Activated CD8-positive, alpha-beta memory T cell treated with anti-CD3 and anti-CD28 coated beads, Interleukin-2, amount 50 U/mL, for 24 hours (primary cell): Measurements from ENCODE around the gene CES2.
"Not testable (repeated sequence)": the region's sequence is repeated elsewhere in the genome, so short reads cannot be mapped to it uniquely, and the experiment has no call there.

Experiments
- DNase-seq: peaks from one replicate; pipeline ENCODE4 v3.0.0-alpha.2; 2020; ENCODE audit errors: extremely low read depth

Gene CES2

DNA sequence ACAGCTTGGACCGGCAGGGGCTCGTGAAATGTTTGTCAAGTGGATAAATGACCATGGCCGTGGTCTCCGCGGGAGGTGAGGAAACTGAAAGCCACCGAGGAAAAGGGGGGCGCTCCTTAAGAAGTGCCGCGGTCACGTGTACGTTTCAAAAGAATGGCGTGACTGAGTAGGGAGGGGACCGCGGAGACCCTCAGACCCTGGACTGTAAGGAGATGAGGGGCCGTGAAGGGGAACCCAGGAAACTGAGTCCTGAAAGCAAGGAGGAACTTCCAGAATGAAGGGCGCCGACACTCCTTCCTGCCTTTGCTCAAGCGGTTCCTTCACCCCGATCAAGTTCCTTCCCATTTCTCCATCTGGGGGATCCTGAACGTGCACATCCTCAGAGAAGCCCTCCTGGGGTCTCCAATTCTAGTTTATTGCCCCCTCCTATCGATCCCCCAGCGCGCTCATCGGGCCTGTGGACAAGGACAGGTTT lies 440 bp upstream of the CES2 start:
- not testable (repeated sequence) for DNase-seq

DNA sequence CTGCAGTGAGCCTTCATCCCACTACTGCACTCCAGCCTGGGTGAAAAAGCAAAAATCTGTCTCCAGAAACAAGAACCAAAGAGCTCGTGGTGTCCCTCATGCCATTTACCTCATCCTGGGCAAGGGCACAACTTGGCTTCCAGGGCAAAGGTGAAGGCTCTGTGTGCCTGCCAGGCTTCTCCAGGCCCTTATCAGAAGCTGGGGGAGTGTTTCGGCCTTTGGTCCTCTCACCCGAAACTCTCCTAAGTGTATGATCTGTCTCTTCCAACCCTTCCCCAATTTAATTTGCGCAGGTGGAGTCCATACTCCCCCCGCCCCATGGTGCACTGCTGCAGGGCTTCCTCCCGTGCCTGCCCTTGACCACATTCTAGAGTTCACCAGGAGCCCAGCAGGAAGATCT lies 1.1 kb downstream of the CES2 start:
- no peak for DNase-seq

DNA sequence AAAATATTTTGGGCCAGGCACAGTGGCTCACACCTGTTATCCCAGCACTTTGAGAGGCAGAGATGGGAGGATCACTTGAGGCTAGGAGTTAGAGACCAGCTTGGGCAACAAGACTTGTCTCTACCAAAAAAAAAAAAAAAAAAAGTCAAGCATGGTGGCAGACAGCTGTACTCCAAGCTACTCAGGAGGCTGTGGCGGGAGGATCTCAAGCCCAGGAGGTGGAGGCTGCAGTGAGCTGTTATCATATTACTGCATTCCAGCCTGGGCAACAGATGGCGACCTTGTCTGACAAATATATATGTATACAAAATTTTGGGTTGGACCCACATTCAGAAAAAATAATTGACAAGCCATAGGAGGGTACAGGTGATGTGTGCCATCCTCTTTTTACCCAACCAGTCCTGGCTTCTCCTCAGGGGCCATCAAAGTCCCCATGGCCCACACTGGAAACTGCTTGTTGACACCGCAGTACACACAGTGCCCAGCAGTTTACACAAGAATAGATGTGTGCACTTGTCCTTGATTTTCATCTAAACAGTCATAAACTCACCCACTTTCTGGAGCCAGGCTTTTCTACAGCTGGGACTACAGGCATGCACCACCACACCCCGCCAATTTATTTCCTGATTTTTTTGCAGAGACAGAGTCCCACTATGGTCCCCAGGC lies 1.7 kb downstream of the CES2 start:
- DNase-seq, result no peak

DNA sequence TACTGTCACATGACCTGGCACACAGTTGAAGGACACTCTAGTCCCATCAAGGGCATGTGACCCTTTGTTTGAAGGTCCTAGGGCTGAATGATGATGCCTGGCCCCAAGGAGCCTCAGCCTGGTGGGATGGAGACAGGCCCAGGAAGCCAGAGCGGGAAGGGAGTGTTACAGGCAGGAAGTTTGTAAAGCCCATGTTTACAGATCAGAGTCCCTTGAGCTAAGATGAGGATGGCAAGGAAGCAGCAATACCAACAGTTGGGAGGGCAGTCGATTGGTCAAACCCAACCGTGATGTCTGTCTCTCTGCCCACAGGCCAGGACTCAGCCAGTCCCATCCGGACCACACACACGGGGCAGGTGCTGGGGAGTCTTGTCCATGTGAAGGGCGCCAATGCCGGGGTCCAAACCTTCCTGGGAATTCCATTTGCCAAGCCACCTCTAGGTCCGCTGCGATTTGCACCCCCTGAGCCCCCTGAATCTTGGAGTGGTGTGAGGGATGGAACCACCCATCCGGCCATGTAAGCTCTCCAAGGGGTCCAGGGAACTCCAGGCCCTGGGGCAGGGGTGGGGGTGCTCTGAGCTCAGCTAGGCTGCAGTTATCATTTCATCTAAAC lies 2.5 kb downstream of the CES2 start:
- no peak for DNase-seq

DNA sequence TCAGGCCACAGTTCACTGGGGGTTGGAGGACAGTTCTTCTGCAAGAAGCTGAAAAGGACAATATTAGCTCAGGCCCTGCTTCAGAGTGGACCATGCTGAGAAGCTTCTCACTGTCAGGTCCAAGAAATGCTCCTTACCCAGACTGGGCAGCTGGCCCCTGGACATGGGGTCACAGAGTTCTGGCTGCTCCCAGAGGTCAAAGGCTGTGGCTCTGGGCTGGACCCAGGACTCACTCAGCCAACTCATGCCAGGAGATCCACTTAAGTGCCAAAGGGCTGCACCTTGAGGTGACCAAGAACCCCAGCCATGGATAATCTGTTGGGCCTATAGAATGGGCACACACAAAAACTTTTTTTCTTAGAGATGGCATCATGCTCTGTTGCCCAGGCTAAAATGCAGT lies 4.0 kb downstream of the CES2 start:
- no peak for DNase-seq

DNA sequence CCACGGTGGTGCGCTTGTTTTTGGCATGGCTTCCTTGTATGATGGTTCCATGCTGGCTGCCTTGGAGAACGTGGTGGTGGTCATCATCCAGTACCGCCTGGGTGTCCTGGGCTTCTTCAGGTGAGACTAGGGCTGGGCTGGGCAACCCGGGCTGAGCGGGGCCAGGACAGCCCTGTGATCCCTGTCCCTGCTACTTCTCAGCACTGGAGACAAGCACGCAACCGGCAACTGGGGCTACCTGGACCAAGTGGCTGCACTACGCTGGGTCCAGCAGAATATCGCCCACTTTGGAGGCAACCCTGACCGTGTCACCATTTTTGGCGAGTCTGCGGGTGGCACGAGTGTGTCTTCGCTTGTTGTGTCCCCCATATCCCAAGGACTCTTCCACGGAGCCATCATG lies 4.9 kb downstream of the CES2 start:
- DNase-seq, result no peak

DNA sequence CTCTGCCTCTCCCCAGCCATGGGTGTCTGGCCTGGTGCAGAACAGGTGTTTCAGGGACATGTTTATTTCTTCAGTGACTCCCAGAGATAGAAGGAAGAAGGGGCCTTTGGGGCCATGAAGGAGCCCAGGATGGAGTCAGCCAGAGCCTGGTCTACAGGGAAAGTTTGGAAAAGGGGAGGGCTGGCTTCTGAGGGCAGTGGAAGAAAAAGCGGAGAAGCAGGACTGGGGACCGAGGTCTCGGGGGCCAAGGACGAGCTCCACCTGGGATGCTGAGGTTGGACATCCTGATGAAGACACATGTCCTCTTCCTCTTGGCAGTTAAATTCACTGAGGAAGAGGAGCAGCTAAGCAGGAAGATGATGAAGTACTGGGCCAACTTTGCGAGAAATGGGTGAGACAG lies 7.7 kb downstream of the CES2 start:
- no peak for DNase-seq

DNA sequence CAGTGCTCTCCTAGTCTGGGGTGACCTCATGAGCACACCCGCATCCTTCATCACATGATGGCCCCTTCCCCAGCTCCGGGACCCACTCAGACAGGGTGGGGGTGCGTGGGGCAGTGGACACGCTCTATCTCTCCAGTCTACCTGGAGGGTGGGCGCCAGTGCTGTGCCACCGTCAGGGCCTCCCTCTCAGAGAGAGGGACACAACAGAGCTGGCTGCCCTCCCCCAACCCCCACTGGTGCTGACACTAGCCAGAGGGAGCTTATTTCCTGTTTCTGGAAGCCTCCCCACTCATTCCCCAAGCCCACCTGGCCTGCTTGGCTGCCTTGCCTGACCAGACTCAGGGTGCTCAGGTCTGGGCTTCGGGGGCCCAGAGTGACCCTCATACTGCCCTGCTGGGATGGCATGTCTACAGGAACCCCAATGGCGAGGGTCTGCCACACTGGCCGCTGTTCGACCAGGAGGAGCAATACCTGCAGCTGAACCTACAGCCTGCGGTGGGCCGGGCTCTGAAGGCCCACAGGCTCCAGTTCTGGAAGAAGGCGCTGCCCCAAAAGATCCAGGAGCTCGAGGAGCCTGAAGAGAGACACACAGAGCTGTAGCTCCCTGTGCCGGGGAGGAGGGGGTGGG lies 8.2 kb downstream of the CES2 start:
- DNase-seq, result no peak

DNA sequence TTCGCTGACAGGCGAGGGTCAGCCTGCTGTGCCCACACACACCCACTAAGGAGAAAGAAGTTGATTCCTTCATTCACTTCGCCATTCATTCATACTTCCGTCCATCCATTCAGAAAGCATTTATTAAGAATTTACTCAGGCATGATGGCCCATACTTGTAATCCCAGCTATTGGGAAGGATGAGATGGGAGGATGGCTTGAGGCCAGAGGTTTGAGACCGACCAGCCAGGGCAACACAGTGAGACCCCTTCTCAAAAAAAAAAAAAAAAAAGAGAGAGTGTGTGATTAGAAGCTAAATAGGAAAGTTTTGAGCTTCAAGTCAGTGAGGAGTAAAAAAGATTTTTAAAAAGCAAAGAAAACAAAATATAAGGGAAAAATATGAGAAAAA lies 8.7 kb downstream of the CES2 start:
- no peak for DNase-seq

DNA sequence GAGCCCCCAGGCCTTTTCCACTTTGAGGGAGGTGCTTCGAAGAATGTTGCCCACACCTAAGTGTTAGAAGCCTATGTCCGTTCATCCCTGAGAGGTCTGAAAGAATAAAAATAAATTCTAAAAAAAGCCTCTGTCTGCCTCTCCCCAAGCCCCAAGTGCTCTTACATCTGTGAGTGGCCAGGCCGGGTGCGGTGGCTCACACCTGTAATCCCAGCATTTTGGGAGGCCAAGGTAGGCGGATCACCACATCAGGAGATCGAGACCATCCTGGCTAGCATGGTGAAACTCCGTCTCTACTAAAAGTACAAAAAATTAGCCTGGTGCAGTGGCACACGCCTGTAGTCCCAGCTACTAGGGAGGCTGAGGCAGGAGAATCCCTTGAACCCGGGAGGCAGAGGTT lies 9.7 kb downstream of the CES2 start:
- DNase-seq, result not testable (repeated sequence)

DNA sequence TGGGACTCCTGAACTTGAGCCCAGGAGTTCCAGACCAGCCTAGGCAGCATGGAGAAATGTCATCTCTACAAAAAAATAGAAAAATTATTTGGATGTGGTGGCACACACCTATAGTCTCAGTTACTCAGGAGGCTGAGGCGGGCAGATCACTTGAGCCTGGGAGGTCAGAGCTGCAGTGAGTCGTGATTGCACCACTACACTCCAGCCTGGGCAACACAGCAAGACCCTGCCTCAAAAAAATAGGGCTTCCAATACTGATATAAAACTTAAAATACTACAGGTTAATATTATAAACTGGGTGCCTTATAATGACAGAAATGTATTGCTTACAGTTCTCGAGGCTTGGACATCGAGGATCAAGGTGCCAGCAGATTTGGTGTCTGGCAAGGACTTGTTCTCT lies 10.6 kb downstream of the CES2 start:
- no peak for DNase-seq

DNA sequence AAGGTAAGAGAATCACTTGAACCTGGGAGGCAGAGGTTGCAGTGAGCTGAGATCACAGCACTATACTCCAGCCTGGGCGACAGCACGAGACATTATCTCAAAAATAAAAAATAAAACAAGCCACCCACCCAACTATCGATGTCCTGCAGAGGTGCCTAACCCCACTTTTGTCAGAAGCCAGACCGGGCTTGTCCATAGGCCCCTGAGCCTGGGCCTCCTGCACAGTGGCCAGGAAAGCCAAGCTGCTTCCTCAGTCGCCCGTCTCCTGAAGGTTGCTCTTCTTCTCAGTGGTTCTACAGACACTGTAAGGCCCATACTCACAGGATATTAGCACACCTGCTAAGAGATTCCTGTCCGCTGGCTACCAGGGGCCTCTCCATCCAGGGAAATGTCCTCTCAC lies 11.2 kb downstream of the CES2 start:
- no peak for DNase-seq

DNA sequence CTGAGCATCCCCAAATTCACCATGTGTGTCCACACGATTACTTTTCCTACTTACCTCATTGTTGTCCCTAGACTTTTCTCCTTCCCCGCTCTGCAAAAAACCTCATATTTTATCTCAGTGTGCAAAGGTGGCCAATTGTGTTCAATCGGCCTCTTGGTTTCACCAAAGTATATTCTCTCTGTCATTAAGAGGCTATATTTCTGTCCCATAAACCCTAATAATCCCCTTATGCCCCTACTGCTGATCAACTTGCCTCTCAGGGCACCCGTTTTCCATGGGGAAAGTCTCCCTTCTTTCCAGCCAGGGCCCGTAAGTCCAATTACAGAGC lies 11.6 kb downstream of the CES2 start:
- DNase-seq, result no peak

DNA sequence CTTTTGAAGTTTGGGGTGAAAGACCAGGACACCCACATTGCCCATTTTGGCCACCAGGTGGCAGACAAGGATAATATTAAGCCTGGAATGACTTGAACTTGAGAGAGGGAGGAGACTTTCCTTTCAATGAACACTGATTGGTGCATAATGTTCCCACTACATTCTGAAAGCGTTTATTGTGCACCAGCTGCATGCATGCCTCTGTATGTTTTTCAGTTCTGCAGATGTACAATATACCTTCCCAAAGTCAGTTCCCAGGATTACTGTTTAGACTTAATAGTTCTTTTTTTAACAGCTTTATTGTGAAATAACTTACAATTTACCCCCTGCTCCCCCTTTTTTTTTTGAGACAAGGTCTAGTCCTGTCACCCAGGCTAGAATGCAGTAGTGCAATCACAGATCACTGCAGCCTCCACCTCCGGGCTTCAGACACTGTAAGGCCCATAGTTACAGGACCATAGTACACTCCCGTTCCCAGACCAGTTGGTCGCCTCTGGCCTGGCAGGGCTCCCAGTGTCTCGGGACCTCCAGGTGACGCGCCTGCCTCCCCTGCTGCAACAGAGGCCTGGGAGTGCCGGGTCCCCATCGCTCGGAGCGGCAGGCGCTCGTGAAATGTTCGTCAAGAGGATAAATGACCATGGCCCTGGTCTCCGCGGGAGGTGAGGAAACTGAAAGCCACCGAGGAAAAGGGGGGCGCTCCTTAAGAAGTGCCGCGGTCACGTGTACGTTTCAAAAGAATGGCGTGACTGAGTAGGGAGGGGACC lies 12.2 kb downstream of the CES2 start:
- peak; percentile 73 for DNase-seq

DNA sequence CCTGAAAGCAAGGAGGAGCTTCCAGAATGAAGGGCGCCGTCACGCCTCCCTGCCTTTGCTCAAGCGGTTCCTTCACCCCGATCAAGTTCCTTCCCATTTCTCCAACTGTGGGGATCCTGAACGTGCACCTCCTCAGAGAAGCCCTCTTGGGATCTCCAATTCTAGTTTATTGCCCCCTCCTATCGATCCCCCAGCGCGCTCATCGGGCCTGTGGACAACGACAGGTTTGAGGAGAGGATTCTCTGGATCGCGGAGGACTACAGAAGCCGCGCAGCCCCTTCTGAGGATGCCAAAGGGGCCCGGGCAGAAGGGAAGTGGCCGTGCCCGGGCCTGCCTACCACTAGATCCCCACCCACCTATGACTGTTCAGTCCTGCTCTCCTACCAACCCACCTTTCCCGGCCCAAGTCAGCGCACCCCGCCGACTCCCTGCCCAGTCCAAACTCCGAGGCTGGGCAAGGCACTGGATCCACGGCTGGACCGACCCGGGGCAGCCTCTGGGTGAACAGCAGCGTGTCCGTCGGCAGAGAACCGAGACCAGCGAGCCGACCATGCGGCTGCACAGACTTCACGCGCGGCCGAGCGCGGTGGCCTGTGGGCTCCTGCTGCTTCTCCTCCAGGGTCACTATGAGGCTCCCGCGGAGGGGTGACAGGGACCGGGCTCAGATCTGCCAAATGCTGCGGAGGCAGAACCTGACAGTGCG lies 13.0 kb downstream of the CES2 start:
- DNase-seq, result no peak

DNA sequence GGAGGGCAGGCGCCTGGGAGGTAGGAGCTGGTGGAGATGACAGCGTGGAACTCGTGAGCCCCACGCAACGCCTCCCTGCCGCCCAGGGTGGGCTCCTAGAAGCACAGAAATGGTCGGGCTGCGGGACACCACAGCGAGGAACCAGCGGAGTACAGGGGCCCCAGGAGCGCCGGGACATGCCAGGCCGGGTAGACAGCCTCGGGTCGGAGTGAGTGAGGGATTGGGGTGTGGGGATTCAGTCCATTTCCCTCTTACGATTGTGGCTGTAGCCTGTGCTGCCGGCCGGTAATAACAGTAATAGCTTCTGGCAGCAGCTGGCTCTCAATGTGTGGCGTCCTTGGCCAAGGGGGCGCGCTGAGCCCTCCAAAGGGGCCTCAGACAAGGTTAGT lies 13.5 kb downstream of the CES2 start:
- no peak for DNase-seq

DNA sequence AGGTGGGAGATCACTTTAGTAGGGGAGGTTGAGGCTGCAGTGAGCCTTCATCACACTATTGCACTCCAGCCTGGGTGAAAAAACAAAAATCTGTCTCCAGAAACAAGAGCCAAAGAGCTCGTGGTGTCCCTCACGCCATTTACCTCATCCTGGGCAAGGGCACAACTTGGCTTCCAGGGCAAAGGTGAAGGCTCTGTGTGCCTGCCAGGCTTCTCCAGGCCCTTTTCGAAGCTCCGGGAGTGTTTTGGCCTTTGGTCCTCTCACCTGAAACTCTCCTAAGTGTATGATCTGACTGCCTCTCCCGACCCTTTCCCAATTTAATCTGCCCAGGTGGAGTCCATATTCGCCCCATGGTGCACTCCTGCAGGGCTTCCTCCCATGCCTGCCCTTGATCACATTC lies 14.2 kb downstream of the CES2 start:
- no peak for DNase-seq

DNA sequence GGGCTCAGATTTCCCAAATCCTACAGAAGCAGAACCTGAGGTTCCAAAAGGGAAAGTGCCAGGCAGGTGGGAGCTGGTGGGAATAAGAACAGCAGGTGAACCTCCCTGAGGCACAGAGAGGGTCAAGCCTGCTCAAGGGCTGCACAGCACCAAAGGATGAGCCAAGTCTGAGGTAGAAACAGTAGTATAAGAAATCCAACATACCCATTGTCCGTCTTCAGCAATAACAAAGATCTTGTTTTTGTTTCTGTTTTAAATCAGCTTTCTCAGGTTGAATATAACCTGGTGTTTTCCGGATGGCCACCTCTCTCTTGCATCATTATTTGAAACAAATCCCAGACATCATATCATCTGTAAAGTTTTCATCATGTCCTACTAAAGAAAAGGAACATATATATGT lies 15.1 kb downstream of the CES2 start:
- DNase-seq, result no peak

DNA sequence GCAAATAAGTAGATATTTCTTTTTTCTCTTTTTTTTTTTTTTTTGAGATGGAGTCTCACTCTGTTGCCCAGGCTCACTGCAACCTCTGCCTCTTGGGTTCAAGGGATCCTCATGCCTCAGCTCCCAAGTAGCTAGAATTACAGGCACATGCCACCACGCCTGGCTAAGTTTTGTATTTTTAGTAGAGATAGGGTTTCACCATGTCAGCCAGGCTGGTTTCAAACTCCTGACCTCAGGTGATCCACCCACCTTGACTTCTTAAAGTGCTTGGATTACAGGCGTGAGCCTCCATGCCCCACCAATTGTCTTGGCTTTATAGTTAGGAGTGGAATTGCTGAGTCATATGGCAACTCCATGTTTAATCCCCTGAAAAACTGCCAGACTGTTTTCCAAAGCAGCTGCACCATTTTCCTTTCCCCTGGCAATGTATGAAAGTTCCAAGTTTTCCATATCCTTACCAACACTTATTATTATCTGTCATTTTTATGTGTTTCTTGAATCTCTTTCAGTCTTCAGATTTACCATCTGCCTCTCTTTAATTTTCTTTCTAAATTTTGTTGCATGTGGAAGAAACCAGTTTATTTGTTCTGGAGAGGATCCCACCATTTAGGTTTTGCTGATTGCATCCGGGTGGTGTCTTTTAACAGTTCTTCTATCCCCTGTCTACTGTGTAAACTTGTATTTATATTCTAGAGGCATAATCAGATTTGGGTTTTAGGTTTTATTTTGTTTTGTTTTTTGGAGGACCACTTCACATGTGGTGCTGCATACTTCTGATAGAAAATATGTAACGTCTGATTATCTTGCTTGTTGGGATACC lies 15.9 kb downstream of the CES2 start:
- DNase-seq, result no peak

DNA sequence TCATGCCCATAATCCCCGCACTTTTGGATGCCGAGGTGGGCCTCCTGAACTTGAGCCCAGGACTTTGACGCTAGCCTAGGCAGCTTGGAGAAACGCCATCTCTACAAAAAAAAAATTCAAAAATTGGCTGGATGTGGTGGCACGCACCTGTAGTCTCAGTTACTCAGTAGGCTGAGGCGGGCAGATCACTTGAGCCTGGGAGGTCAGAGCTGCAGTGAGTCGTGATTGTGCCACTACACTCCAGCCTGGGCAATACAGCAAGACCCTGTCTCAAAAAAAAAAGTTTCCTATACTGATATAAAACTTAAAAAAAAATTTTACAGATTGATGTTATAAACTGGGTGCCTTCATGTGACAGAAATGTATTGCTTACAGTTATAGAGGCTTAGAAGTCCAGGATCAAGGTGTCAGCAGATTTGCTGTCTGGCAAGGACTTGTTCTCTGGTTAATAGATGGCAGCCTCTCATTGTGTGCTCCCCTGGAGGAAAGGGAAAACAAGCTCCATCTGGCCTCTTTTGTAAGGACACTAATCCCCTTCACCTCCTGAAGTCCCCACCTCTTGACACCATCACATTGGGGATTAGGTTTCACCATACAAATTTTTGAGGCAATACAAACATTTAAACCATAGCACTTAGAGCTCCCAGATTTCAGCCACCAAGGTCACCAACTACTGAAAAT lies 17.3 kb downstream of the CES2 start:
- no peak for DNase-seq
